ENCODE data around the gene SAT1.

SAT1 gene

DNA sequence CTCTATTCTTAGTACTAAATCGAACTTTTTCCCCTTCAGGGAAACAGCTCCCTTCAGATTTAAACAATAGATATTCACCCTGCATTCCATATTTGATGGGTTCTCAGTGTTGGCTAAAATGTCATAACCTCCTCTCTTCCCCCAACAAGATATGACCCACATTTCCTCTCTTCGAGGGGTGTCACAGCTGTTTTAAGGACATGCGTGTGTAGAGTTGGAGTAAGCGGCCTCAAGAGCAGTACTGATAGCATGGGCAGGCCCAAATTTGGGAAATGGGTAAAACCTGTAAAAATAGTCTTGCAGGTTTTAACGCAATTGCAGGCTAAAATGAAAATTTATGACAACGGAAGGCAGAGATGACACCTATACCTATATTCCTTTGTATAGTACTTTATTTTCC, 28.7 kb downstream of the SAT1 start:
- H3K4me1 Mint-ChIP-seq (ENCODE audit: low read depth): no peaks in the 10 kb centered on the region
- no peak for DNase-seq
- no peak overlapping the region for H3K4me3 Mint-ChIP-seq
- no peak overlapping the region for H3K27ac Mint-ChIP-seq
- H3K9me3 Mint-ChIP-seq: peaks cover 3% of the 10 kb centered on the region
- peaks cover 11% of the 10 kb centered on the region for H3K27me3 Mint-ChIP-seq
- H3K36me3 Mint-ChIP-seq (ENCODE audit: low read depth): no peaks in the 10 kb centered on the region

DNA sequence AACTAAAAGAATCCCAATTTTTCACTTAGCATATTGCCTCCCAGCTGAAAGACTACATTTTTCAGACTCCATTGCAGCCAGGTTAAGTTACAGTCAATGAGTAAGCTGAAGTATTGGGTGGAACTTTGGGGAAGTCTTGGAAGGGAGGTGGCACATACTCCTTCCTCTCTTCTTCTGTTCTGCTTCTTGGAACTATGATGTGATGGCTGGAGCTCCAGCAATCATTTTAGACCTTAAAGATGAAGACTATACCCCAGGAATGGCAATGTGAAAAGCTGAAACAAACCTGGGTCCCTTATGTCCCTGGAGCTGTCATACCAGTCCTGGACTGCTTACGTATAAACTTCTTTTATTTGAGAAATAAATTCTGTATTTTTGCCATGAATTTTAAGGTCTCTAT, 30.8 kb downstream of the SAT1 start:
- Mint-ChIP-seq H3K4me3 (no peak overlapping the region), H3K9me3 (peaks cover 3% of the 10 kb centered on the region)

DNA sequence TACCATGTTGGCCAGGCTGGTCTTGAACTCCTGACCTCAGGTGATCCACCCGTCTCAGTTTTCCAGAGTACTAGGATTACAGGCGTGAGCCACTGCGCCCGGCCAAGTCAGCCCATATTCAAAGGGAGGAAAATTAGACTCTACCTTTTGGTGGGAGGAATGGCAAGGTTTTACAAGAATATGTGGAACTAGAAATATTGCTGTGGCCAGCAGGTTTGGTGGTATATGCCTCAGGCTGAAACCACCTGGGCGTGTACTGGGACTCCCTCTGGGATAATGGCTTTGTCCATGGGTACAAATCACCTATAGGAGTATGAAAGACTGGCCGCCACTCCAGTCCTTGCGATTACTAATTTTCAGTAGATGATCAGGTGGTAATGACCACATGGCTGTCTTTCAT, 32.4 kb downstream of the SAT1 start:
- H3K27me3 Mint-ChIP-seq: peaks cover 18% of the 10 kb centered on the region
- no peaks in the 10 kb centered on the region for H3K36me3 Mint-ChIP-seq (ENCODE audit: low read depth)
- no peak overlapping the region for H3K27ac Mint-ChIP-seq
- H3K4me3 Mint-ChIP-seq: no peak overlapping the region
- no peaks in the 10 kb centered on the region for H3K4me1 Mint-ChIP-seq (ENCODE audit: low read depth)
- DNase-seq: no peak
- H3K9me3 Mint-ChIP-seq: peaks cover 3% of the 10 kb centered on the region

More for the DNA sequence above, 30.8 kb downstream of the SAT1 start:
- Mint-ChIP-seq H3K27ac (no peak overlapping the region), H3K27me3 (peaks cover 15% of the 10 kb centered on the region), H3K4me1 (ENCODE audit: low read depth) (no peaks in the 10 kb centered on the region), H3K36me3 (ENCODE audit: low read depth) (no peaks in the 10 kb centered on the region)
- no peak for DNase-seq

DNA sequence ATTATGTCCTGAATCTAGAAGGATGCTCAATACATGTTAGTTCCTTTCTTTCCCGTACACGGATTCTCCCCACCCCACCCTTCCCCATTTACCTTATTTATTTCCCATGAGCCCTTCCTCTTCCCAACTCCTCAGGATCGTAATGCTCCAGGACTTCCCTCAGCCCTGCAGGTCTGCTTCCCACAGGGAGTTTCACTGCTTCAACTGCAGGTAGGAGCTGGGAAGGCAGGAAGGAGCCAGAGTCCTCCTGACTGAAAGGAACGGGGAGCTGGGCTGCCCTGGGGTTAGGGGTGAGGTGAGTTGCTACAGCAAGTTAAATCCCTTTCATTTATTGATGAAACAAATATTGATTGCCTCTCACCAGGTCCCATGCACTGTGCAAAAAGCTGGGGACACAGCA, 33.2 kb downstream of the SAT1 start:
- no peak overlapping the region for H3K4me3 Mint-ChIP-seq
- no peak overlapping the region for H3K27ac Mint-ChIP-seq
- no peaks in the 10 kb centered on the region for H3K36me3 Mint-ChIP-seq (ENCODE audit: low read depth)
- DNase-seq: no peak
- peaks cover 14% of the 10 kb centered on the region for H3K27me3 Mint-ChIP-seq
- H3K4me1 Mint-ChIP-seq (ENCODE audit: low read depth): no peaks in the 10 kb centered on the region
- H3K9me3 Mint-ChIP-seq: peaks cover 3% of the 10 kb centered on the region

DNA sequence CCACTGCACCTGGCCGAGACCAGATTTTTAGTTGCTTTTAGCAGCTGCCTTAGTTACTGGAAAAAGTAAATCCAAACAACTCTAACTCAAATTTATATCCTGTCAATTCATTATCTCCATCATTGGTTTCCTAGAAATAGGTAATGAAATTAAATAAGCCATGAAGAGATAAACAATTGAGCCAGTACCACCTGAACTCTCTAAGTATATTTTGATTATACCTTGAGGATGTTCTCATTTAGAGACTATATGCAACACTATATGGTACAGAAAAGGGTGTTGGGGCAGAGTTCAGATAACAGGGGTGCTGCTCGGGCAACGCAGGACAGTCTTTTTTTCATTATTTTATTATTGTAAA, 35.0 kb downstream of the SAT1 start:
- H3K36me3 Mint-ChIP-seq (ENCODE audit: low read depth): no peaks in the 10 kb centered on the region
- no peak overlapping the region for H3K27ac Mint-ChIP-seq
- DNase-seq: no peak
- H3K4me3 Mint-ChIP-seq: no peak overlapping the region
- H3K27me3 Mint-ChIP-seq: peaks cover 25% of the 10 kb centered on the region
- H3K4me1 Mint-ChIP-seq (ENCODE audit: low read depth): no peaks in the 10 kb centered on the region
- H3K9me3 Mint-ChIP-seq: peaks cover 3% of the 10 kb centered on the region

DNA sequence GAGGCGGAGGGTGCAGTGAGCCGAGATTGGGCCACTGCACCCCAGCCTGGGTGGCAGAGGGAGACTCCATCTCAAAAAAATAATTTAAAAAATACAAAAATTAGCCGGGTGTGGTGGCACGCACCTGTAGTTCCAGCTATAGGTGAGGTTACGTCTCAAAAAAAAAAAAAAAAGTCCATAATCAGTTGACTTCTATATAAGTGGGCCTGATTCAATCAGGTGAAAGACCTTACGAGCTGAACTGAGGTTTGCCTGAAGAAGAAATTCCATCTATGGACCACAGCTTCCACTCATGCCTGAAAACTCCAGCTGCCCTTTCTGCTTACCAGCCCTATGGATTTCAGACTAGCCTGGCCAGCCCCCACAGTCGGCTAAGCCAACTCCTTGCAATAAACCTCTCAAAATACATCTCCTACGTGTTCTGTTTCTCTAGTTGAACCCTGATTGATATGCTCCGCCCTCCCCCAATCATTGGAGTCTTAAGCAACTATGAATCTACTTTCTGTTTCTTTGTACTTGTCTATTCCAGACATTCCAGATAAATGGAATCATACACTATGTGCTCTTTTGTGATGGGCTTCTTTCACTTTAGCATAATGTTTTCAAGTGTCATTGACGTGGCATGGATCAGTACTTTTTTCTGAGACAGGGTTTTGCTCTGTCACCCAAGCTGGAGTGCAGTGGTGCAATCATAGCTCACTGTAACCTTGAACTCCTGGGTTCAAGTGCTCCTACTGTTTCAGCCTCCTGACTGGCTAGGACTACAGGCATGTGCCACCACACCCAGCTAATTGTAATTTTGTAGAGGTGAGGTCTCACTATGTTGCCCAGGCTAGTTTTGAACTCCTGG, 36.6 kb downstream of the SAT1 start:
- Mint-ChIP-seq H3K36me3 (ENCODE audit: low read depth) (no peaks in the 10 kb centered on the region), H3K27me3 (peaks cover 20% of the 10 kb centered on the region), H3K4me3 (no peak overlapping the region), H3K9me3 (no peaks in the 10 kb centered on the region), H3K4me1 (ENCODE audit: low read depth) (no peaks in the 10 kb centered on the region), H3K27ac (no peak overlapping the region)
- DNase-seq: no peak

DNA sequence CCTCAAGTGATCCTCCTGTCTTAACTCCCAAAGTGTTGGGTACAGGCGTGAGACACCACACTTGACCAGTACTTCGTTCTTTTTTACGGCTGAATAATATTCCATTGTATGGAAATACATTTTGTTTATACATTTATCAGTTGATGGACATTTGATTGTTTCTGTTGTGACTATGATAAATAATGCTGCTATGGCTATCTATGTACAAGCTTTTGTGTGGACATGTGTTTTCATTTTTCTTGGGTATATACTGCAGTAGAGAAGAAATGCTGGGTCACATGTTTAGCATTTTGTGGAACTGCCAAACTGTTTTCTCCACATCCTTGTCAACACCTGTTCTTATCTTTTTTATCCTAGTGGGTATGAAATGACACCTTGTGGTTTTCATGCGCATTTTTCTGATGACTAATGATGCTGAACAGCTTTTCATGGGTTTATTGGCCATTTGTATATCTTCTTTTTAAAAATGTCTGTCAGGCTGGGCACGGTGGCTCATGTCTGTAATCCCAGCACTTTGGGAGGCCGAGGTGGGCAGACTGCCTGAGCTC, 37.3 kb downstream of the SAT1 start:
- no peak for DNase-seq
- Mint-ChIP-seq H3K27me3 (peaks cover 20% of the 10 kb centered on the region), H3K36me3 (ENCODE audit: low read depth) (no peaks in the 10 kb centered on the region), H3K4me1 (ENCODE audit: low read depth) (no peaks in the 10 kb centered on the region), H3K4me3 (no peak overlapping the region), H3K27ac (no peak overlapping the region), H3K9me3 (no peaks in the 10 kb centered on the region)

DNA sequence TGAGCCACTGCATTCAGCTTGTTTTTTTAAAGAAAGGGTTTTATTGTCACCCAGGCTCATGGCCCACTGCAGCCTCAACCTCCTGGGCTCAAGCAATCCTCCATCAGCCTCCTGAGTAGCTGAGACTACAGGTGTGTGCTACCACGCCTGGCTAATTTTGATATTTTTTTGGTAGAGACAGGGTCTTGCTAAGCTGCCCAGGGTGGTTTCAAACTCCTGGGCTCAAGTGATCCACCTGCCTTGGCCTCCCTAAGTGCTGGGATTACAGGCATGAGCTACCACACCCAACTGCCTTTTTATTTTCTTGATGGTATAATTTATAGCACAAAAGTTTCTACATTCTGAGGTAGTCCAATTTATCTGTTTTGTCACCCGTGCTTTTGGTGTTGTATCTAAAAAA, 38.9 kb downstream of the SAT1 start:
- Mint-ChIP-seq H3K27me3 (peaks cover 29% of the 10 kb centered on the region), H3K9me3 (no peaks in the 10 kb centered on the region), H3K4me1 (ENCODE audit: low read depth) (no peaks in the 10 kb centered on the region), H3K36me3 (ENCODE audit: low read depth) (no peaks in the 10 kb centered on the region), H3K4me3 (no peak overlapping the region), H3K27ac (no peak overlapping the region)
- no peak for DNase-seq

DNA sequence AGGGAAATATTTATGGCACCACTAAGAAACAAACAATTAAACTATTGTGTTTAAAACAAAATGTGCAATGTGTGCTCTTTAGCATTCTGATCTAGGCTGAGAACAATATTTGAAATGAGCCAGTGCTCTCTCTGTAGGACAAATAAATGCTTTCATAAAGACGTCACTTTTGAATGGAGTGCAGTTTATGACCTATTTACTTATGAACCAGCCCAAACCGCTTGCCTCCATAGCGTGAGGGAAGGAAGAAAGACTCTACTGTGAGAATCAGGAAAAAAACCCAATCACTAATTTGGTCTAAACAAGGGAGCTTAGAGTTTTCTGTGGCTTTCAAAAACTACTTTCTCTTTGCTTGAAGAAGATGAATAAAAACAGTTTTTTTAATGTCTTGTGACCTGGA, 39.4 kb downstream of the SAT1 start:
- no peaks in the 10 kb centered on the region for H3K36me3 Mint-ChIP-seq (ENCODE audit: low read depth)
- no peak overlapping the region for H3K4me3 Mint-ChIP-seq
- no peaks in the 10 kb centered on the region for H3K9me3 Mint-ChIP-seq
- no peaks in the 10 kb centered on the region for H3K4me1 Mint-ChIP-seq (ENCODE audit: low read depth)
- peaks cover 25% of the 10 kb centered on the region for H3K27me3 Mint-ChIP-seq
- no peak for DNase-seq
- no peak overlapping the region for H3K27ac Mint-ChIP-seq

DNA sequence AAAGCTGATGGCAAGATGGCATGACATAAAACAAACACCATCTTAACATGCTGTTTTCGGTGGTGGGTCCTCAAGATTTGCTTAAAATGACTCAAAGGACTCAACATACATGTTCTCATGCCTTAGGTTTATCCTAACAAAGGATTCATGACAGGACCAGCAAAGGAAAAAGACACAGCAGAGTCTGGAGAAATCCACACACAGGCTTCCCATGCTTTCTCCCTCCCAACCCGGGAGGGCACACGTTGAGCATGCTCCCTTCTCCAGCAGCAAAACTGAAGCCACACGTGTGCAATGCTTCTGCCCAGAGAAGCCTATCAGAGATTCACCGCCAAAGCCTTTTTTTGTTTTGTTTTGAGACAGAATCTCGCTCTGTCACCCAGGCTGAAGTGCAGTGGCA, 39.9 kb downstream of the SAT1 start:
- H3K4me3 Mint-ChIP-seq: no peak overlapping the region
- DNase-seq: no peak
- no peaks in the 10 kb centered on the region for H3K4me1 Mint-ChIP-seq (ENCODE audit: low read depth)
- no peak overlapping the region for H3K27ac Mint-ChIP-seq
- no peaks in the 10 kb centered on the region for H3K36me3 Mint-ChIP-seq (ENCODE audit: low read depth)
- H3K9me3 Mint-ChIP-seq: no peaks in the 10 kb centered on the region
- H3K27me3 Mint-ChIP-seq: peaks cover 24% of the 10 kb centered on the region

DNA sequence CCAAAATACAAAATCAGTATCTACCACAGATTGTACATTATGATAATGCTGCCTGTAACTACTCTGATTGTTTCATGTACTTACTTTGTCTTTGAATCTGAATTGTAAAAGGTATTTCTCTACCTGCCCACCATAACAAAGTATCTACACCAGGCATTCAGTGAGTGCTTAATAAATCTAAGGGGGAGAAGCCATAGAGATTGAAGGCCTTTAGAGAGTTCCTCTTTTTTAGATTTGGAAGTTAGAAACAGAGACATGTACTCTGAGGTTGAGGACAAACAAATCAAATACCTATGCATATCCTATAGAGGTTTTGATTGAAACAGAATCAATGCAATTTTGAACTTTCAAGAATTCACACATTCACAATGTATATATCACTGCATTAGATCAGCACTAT, 42.7 kb downstream of the SAT1 start:
- Mint-ChIP-seq H3K4me3 (no peak overlapping the region), H3K27ac (no peak overlapping the region), H3K27me3 (peaks cover 20% of the 10 kb centered on the region), H3K36me3 (ENCODE audit: low read depth) (no peaks in the 10 kb centered on the region), H3K9me3 (no peaks in the 10 kb centered on the region), H3K4me1 (ENCODE audit: low read depth) (no peaks in the 10 kb centered on the region)
- DNase-seq: no peak

DNA sequence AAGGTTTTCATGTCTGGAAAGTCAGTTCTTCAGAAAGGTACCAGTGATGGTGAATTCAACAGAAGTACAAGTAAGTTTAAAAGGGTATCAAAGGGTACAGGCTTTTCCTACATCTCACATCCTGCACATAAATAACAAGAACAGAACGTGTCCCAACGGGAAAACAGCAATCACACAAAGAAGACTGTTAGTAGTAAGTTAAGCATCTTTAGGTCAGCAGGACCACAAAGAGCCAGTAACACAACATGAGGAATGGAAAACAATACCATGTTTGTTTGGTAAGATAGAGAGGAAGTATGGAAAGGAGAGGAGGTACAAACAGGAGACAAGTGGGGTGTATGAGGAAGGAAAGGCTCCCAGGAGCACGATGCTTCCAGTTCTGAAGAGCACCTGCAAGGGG, 43.2 kb downstream of the SAT1 start:
- Mint-ChIP-seq H3K27ac (no peak overlapping the region), H3K4me1 (ENCODE audit: low read depth) (no peaks in the 10 kb centered on the region), H3K4me3 (no peak overlapping the region), H3K27me3 (peaks cover 20% of the 10 kb centered on the region), H3K9me3 (no peaks in the 10 kb centered on the region), H3K36me3 (ENCODE audit: low read depth) (no peaks in the 10 kb centered on the region)
- DNase-seq: no peak

DNA sequence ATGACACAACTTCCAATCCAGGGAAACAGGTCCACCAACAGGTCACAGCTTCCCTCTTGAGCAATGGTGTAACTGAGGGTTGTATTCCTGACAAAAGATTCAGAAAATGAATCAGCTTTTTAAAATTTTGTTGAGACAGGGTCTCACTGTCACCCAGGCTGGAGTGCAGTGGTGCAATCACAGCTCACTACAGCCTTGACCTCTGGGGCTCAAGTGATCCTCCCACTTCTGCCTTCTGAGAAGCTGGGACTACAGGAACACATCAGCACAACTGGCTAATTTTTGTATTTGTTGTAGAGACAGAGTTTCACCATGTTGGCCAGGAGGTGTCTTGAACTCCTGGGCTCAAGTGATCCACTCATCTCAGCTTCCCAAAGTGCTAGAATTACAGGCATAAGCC, 43.7 kb downstream of the SAT1 start:
- Mint-ChIP-seq H3K27me3 (peaks cover 20% of the 10 kb centered on the region), H3K4me3 (no peak overlapping the region)

DNA sequence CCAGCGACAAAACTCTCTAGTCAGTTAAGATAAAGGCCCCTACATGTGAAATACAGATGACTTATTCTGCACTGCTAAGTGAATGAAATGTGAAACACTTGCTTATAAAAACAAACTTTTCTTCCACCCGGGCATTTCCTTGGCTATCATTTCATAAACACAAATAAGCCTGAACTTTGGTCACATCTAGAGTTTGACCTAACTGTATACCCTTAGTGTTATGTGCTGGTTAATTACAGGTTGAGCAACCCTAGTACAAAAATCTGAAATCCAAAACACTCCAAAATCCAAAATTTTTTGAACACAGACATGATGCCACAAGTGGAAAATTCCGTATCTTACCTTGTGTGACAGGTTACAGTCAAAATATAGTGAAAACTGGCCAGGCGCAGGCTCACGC, 45.9 kb downstream of the SAT1 start:
- H3K27me3 Mint-ChIP-seq: peaks cover 10% of the 10 kb centered on the region
- no peaks in the 10 kb centered on the region for H3K4me1 Mint-ChIP-seq (ENCODE audit: low read depth)
- DNase-seq: no peak
- no peaks in the 10 kb centered on the region for H3K36me3 Mint-ChIP-seq (ENCODE audit: low read depth)
- H3K4me3 Mint-ChIP-seq: no peak overlapping the region
- no peak overlapping the region for H3K27ac Mint-ChIP-seq
- H3K9me3 Mint-ChIP-seq: no peaks in the 10 kb centered on the region

More for the DNA sequence above, 43.7 kb downstream of the SAT1 start:
- Mint-ChIP-seq H3K4me1 (ENCODE audit: low read depth) (no peaks in the 10 kb centered on the region), H3K27ac (no peak overlapping the region), H3K9me3 (no peaks in the 10 kb centered on the region), H3K36me3 (ENCODE audit: low read depth) (no peaks in the 10 kb centered on the region)
- DNase-seq: no peak

DNA sequence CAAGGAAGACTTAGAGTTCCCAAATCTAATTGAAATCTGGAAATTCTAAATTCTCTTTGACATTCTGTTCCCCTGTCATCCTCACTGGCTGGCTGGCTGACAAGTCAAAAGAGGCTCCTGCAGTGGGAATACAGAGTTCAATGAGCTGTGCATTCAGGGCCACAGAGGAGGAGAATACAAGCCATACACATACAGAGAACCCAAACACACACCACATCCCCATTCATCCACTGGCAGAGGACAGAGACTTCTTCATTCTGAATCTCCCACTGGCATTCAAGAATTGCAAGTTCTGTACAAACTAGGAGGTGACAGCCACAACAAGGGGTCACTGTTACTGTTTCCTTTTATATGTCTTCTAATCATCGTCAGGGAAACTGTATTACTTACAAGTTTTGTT, 49.7 kb downstream of the SAT1 start:
- Mint-ChIP-seq H3K27ac (no peak overlapping the region), H3K4me3 (no peak overlapping the region), H3K4me1 (ENCODE audit: low read depth) (no peaks in the 10 kb centered on the region), H3K36me3 (ENCODE audit: low read depth) (no peaks in the 10 kb centered on the region), H3K9me3 (no peaks in the 10 kb centered on the region), H3K27me3 (no peaks in the 10 kb centered on the region)
- no peak for DNase-seq
